ENCODE data around the gene GPX7.
A peak's percentile ranks its signal among the peaks of the same experiment; 100 is the strongest.

The GPX7 gene

GRCh38 chr1:52631759-52632331, 29.7 kb downstream of the GPX7 start:
- peak in 2 of 3 donors; percentile 22 for DNase-seq

- peak in 2 of 3 donors; percentile 23 to 39 for DNase-seq
Measured at GRCh38 chr1:52632732-52633290, 30.6 kb downstream of the GPX7 start, which contains the start of gene SHISAL2A. Gene SHISAL2A, plus strand, starts transcription at chr1:52633168. Its CDS starts 326 bp downstream, at chr1:52633494.

- peak in 2 of 3 donors; percentile 16 to 35 for DNase-seq
Measured at GRCh38 chr1:52633291-52633754, 31.2 kb downstream of the GPX7 start.

- DNase-seq, result peak in 2 of 3 donors; percentile 7 to 16
Measured at GRCh38 chr1:52634111-52634510, 31.9 kb downstream of the GPX7 start.

- no peak for DNase-seq
Measured at GRCh38 chr1:52635321-52636089, 33.3 kb downstream of the GPX7 start.

- DNase-seq, result peak; percentile 45 to 50 (median 46)
Measured at GRCh38 chr1:52636721-52637695, 34.8 kb downstream of the GPX7 start.

- DNase-seq, result no peak
Measured at GRCh38 chr1:52637946-52638345, 35.8 kb downstream of the GPX7 start.

GRCh38 chr1:52640697-52641096, 38.5 kb downstream of the GPX7 start:
- DNase-seq, result no peak

- peak; percentile 29 to 52 (median 42) for DNase-seq
Measured at GRCh38 chr1:52641307-52641706, 39.1 kb downstream of the GPX7 start.

- no peak for DNase-seq
Measured at GRCh38 chr1:52645261-52645660, 43.1 kb downstream of the GPX7 start.

GRCh38 chr1:52651904-52652303, 49.7 kb downstream of the GPX7 start:
- peak; percentile 26 to 57 (median 31) for DNase-seq

- DNase-seq, result no peak
Measured at GRCh38 chr1:52653207-52653849, 51.2 kb downstream of the GPX7 start.

- DNase-seq, result no peak
Measured at GRCh38 chr1:52654063-52654462, 51.9 kb downstream of the GPX7 start.

GRCh38 chr1:52657702-52658101, 55.5 kb downstream of the GPX7 start:
- DNase-seq, result no peak
